Aorta (tissue), 5 donors: ENCODE data around the gene MAP1B. TPM values are rescaled to one million over a fixed set of nuclear protein-coding genes. Genes with fewer than 3 reads are reported as not detected.

Experiments
- ATAC-seq: fragments of 200-7000 bp; cut with Tn5 transposase; one replicate; pipeline ENCODE4 v1.9.1; 2022; ENCODE audit warnings: moderate library complexity; ENCODE audit not compliant: low FRiP score
- DNase-seq, 2 donors: peaks; one replicate each; pipeline ENCODE4 v3.0.0-alpha.2; 2020
- H3K27ac ChIP-seq, 2 donors: one replicate each; pipeline ENCODE4 v1.5.1; 2013; ENCODE audit warnings: low read length in 2 of 2, mild to moderate bottlenecking in 2 of 2, moderate library complexity in 2 of 2, control low read depth in 1 of 2, inconsistent platforms in 1 of 2, low read depth in 1 of 2
- H3K27me3 ChIP-seq, 2 donors: one replicate each; pipeline ENCODE4 v1.6.1; 2013; ENCODE audit warnings: control low read depth in 1 of 2, low read length in 1 of 2, mild to moderate bottlenecking in 1 of 2, moderate library complexity in 1 of 2; ENCODE audit not compliant: insufficient read depth in 2 of 2, control insufficient read depth in 1 of 2
- H3K36me3 ChIP-seq, 2 donors: one replicate each; pipeline ENCODE4 v1.6.1; 2013; ENCODE audit warnings: control low read depth in 1 of 2, low read length in 1 of 2, mild to moderate bottlenecking in 1 of 2; ENCODE audit not compliant: insufficient read depth in 2 of 2, control insufficient read depth in 1 of 2
- H3K4me1 ChIP-seq, 2 donors: one replicate each; pipeline ENCODE4 v1.6.1; 2013; ENCODE audit warnings: low read length in 2 of 2, control low read depth in 1 of 2, mild to moderate bottlenecking in 1 of 2, moderate library complexity in 1 of 2; ENCODE audit not compliant: insufficient read depth in 2 of 2, control insufficient read depth in 1 of 2
- H3K4me3 ChIP-seq, 2 donors: one replicate each; pipeline ENCODE4 v1.5.1; 2013; ENCODE audit warnings: low read length in 2 of 2, control low read depth in 1 of 2, mild to moderate bottlenecking in 1 of 2
- H3K9me3 ChIP-seq: one replicate; pipeline ENCODE4 v1.6.1; 2013; ENCODE audit warnings: mild to moderate bottlenecking, low read length; ENCODE audit not compliant: control insufficient read depth
- WGBS, 2 donors: extraction: QIAGEN DNeasy Blood & Tissue Kit; methylation state at CpG; one replicate each; pipeline ENCODE4 v1.1.7; 2013; 5-methylcytosine and 5-hydroxymethylcytosine counted together
- intact Hi-C, 2 donors: fragments of 100-400 bp; cut with DNase I; formaldehyde crosslinking; loops; one replicate each; pipeline versions ENCODE4 v1.14.2 to v1.15.0; 2022
- polyA plus RNA-seq, 2 donors: library from polyadenylated mRNA; stranded (reverse); fragments of 200-250 nt; gene quantifications; one replicate each; pipeline ENCODE4 v1.2.3, GENCODE V29; 2013
- total RNA-seq, 2 donors: library from RNA; stranded (reverse); fragmentation: NEBNext Ultra II Directional; extraction: Animal tissue kit (Norgen Biotek cat#: 25700); gene quantifications; one replicate each; pipeline ENCODE4 v1.2.1, GENCODE V29; 2021
- donor health status: healthy with polysubstance abuse.
- donor health status: Bipolar disorder and iron deficiency.
- donor health status: DM: no; HTN: no; CAD: no.
- donor health status: DM: no; HTN: no; CAD: no.
- donor health status: DM: yes; HTN: yes; CAD: no.

The MAP1B gene
- total and polyA plus RNA-seq, 4 donors: 27.2 to 754 (median 224) TPM

GRCh38 chr5:72070529-72070928 is 36.7 kb upstream of the MAP1B start:
- 73 to 74% methylated on average over 3 of the region's 3 CpGs for WGBS, 2 donors
- ATAC-seq: no peak
- H3K27ac ChIP-seq: no peak overlapping the region

GRCh38 chr5:72071906-72072305 is 35.4 kb upstream of the MAP1B start:
- 99 to 100% methylated on average over 1 of the region's 1 CpG for WGBS, 2 donors
- Histone ChIP-seq H3K36me3 (no peaks in the 10 kb centered on the region), H3K27me3 (no peaks in the 10 kb centered on the region), H3K4me3 (no peak overlapping the region), H3K4me1 (no peaks in the 10 kb centered on the region), H3K27ac (no peak overlapping the region), H3K9me3 (no peaks in the 10 kb centered on the region)
- intact Hi-C loops: no loop called here
- no peak for ATAC-seq
- DNase-seq: no peak

More at GRCh38 chr5:72070529-72070928, 36.7 kb upstream of the MAP1B start:
- no peaks in the 10 kb centered on the region for H3K4me1 ChIP-seq
- H3K27me3 ChIP-seq: no peaks in the 10 kb centered on the region
- intact Hi-C loops: no loop called here
- no peak for DNase-seq
- H3K4me3 ChIP-seq: no peak overlapping the region
- no peaks in the 10 kb centered on the region for H3K9me3 ChIP-seq
- H3K36me3 ChIP-seq: no peaks in the 10 kb centered on the region

- H3K36me3 ChIP-seq: no peaks in the 10 kb centered on the region
- no peak overlapping the region for H3K4me3 ChIP-seq
- ATAC-seq: no peak
- 83 to 87% methylated on average over 6 of the region's 6 CpGs for WGBS, 2 donors
- intact Hi-C loops: no loop called here
- peaks cover 0 to under 1% of the 10 kb centered on the region in 2 donors for H3K4me1 ChIP-seq
- H3K27ac ChIP-seq: no peak overlapping the region
- DNase-seq: no peak
- H3K27me3 ChIP-seq: no peaks in the 10 kb centered on the region
- H3K9me3 ChIP-seq: no peaks in the 10 kb centered on the region
Measured at GRCh38 chr5:72074251-72074650, 33.0 kb upstream of the MAP1B start.

GRCh38 chr5:72075461-72075860 is 31.8 kb upstream of the MAP1B start:
- no peaks in the 10 kb centered on the region for H3K27me3 ChIP-seq
- DNase-seq (no peak), ATAC-seq (no peak)
- H3K36me3 ChIP-seq: no peaks in the 10 kb centered on the region
- H3K9me3 ChIP-seq: no peaks in the 10 kb centered on the region
- peaks cover 0 to 4% of the 10 kb centered on the region in 2 donors for H3K4me1 ChIP-seq
- intact Hi-C loops: no loop called here
- WGBS, 2 donors: 93 to 97% methylated on average over 3 of the region's 3 CpGs
- H3K27ac ChIP-seq: no peak overlapping the region
- H3K4me3 ChIP-seq: no peak overlapping the region

- ATAC-seq (no peak), DNase-seq (no peak)
- Histone ChIP-seq H3K36me3 (no peaks in the 10 kb centered on the region), H3K4me3 (no peak overlapping the region), H3K27ac (no peak overlapping the region), H3K9me3 (no peaks in the 10 kb centered on the region), H3K27me3 (no peaks in the 10 kb centered on the region), H3K4me1 (peaks cover 0 to 4% of the 10 kb centered on the region in 2 donors)
- WGBS, 2 donors: 80 to 89% methylated on average over 4 of the region's 4 CpGs
- intact Hi-C loops: no loop called here
Measured at GRCh38 chr5:72076621-72077300, 30.5 kb upstream of the MAP1B start.

GRCh38 chr5:72077390-72077789 is 29.9 kb upstream of the MAP1B start:
- H3K36me3 ChIP-seq: no peaks in the 10 kb centered on the region
- H3K4me3 ChIP-seq: no peak overlapping the region
- intact Hi-C loops: no loop called here
- no peaks in the 10 kb centered on the region for H3K9me3 ChIP-seq
- no peak for DNase-seq
- H3K27ac ChIP-seq: no peak overlapping the region
- H3K4me1 ChIP-seq: peaks cover 0 to 4% of the 10 kb centered on the region in 2 donors
- ATAC-seq: no peak
- H3K27me3 ChIP-seq: no peaks in the 10 kb centered on the region
- 95 to 98% methylated on average over 3 of the region's 3 CpGs for WGBS, 2 donors

GRCh38 chr5:72079288-72079687 is 28.0 kb upstream of the MAP1B start:
- H3K9me3 ChIP-seq: no peaks in the 10 kb centered on the region
- H3K27me3 ChIP-seq: no peaks in the 10 kb centered on the region
- no peak overlapping the region for H3K4me3 ChIP-seq
- ATAC-seq (no peak), DNase-seq (no peak)
- H3K4me1 ChIP-seq: peaks cover 0 to 4% of the 10 kb centered on the region in 2 donors
- 8 to 17% methylated on average over 7 of the region's 7 CpGs for WGBS, 2 donors
- intact Hi-C loops: no loop called here
- no peaks in the 10 kb centered on the region for H3K36me3 ChIP-seq
- H3K27ac ChIP-seq: no peak overlapping the region

GRCh38 chr5:72082048-72082447 is 25.2 kb upstream of the MAP1B start:
- DNase-seq: no peak

GRCh38 chr5:72084876-72085275 is 22.4 kb upstream of the MAP1B start:
- ATAC-seq (no peak), DNase-seq (no peak)
- H3K36me3 ChIP-seq: no peaks in the 10 kb centered on the region
- H3K9me3 ChIP-seq: no peaks in the 10 kb centered on the region
- intact Hi-C loops: no loop called here
- no peak overlapping the region for H3K4me3 ChIP-seq
- H3K27ac ChIP-seq: no peak overlapping the region
- H3K4me1 ChIP-seq: no peaks in the 10 kb centered on the region
- no peaks in the 10 kb centered on the region for H3K27me3 ChIP-seq
- WGBS, 2 donors: 12 to 17% methylated on average over 4 of the region's 4 CpGs

More at GRCh38 chr5:72082048-72082447, 25.2 kb upstream of the MAP1B start:
- Histone ChIP-seq H3K4me3 (no peak overlapping the region), H3K27ac (no peak overlapping the region), H3K36me3 (no peaks in the 10 kb centered on the region), H3K4me1 (peaks cover 0 to 4% of the 10 kb centered on the region in 2 donors), H3K27me3 (no peaks in the 10 kb centered on the region), H3K9me3 (no peaks in the 10 kb centered on the region)
- no peak for ATAC-seq
- WGBS, 2 donors: 81 to 85% methylated on average over 1 of the region's 1 CpG
- intact Hi-C loops: no loop called here
